AG04450 (cell line): ENCODE measurements around the gene FAM110D. TPM values are rescaled to one million over a fixed set of nuclear protein-coding genes. Genes with fewer than 3 reads are reported as not detected.

Experiments used
- CTCF ChIA-PET: fragments of 300-600, 350-600 bp; formaldehyde crosslinking; extraction: SDS; loops from one replicate; lab custom pipeline; 2022; ENCODE audit warnings: antibody characterized with exemption, inconsistent platforms; lab: Charles Lee
- POLR2A ChIA-PET: fragments of 350-600 bp; formaldehyde crosslinking; extraction: SDS; loops from one replicate; lab custom pipeline; 2021; ENCODE audit warnings: antibody characterized with exemption, inconsistent platforms; lab: Yijun Ruan, JAX
- DNase-seq: peaks from one replicate; pipeline ENCODE4 v3.0.0-alpha.2; 2011; ENCODE audit warnings: low read depth, low spot score
- H3K27ac ChIP-seq: one replicate; pipeline ENCODE4 v1.5.1; 2012; ENCODE audit warnings: low read depth, low read length, control low read depth
- H3K27me3 ChIP-seq: one replicate; pipeline ENCODE4 v1.6.0; 2012; ENCODE audit warnings: low read length; ENCODE audit not compliant: control insufficient read depth, insufficient read depth
- H3K4me3 ChIP-seq: 2 replicates; pipeline ENCODE4 v1.5.1; 2011; ENCODE audit warnings: mild to moderate bottlenecking, low read depth, low read length, control low read depth
- H3K9me3 ChIP-seq: 2 replicates; pipeline ENCODE4 v1.5.1; 2012; ENCODE audit warnings: low read length; ENCODE audit not compliant: control insufficient read depth, insufficient read depth
- polyA plus RNA-seq: library from polyadenylated mRNA; depleted of rRNA; stranded (reverse); fragments of >200 nt; gene quantifications from 2 replicates; pipeline ENCODE4 v1.2.3, GENCODE V29; 2011
- TF ChIP-seq, protein P1 (sequence below): IDR thresholded peaks from 2 replicates; pipeline ENCODE4 v1.5.1; 2011; ENCODE audit warnings: low read depth, low read length, control low read depth, inconsistent platforms

FAM110D gene
- polyA plus RNA-seq, 1 experiment = not detected

DNA sequence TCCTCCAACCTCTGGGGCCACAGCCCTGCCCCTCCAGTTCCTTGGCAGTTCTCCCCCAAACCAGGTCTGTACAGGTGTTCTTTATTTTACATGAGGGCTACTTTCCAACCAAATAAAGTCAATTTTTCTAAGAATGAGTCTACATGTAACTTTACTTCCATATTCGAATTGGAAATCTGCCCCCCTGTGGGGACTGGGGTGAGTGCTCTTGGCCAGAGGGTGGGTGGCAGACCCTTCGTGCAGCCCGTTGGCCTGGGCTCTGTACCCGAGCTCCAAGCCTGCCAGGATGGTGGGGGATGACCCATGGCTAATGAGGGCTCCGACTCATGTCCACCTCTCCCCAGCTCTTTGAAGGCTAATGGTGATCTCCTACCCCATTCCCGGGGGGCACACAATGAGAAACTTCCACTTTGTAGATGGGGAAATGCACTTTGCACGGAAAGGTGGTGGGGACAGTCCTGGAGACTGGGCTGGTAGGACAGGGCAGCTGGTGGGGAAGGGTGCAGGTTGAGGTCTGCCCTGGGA is 30.9 kb downstream of the FAM110D start:
- ChIA-PET POLR2A (no interaction called here), CTCF (interaction anchor here (0.8 to 1.5 kb wide), 3 partner anchors 9 to 132 kb away, joined by 3 to 4 read pairs (median 3); no protein-coding TSS in a partner anchor)
- TF ChIP-seq, protein P1, sequence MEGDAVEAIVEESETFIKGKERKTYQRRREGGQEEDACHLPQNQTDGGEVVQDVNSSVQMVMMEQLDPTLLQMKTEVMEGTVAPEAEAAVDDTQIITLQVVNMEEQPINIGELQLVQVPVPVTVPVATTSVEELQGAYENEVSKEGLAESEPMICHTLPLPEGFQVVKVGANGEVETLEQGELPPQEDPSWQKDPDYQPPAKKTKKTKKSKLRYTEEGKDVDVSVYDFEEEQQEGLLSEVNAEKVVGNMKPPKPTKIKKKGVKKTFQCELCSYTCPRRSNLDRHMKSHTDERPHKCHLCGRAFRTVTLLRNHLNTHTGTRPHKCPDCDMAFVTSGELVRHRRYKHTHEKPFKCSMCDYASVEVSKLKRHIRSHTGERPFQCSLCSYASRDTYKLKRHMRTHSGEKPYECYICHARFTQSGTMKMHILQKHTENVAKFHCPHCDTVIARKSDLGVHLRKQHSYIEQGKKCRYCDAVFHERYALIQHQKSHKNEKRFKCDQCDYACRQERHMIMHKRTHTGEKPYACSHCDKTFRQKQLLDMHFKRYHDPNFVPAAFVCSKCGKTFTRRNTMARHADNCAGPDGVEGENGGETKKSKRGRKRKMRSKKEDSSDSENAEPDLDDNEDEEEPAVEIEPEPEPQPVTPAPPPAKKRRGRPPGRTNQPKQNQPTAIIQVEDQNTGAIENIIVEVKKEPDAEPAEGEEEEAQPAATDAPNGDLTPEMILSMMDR = no peak
- no peaks in the 10 kb centered on the region for H3K9me3 ChIP-seq
- H3K27ac ChIP-seq = peak overlapping the region; percentile 21
- no peak for DNase-seq
- peaks cover 13% of the 10 kb centered on the region for H3K27me3 ChIP-seq
- H3K4me3 ChIP-seq = no peak overlapping the region

DNA sequence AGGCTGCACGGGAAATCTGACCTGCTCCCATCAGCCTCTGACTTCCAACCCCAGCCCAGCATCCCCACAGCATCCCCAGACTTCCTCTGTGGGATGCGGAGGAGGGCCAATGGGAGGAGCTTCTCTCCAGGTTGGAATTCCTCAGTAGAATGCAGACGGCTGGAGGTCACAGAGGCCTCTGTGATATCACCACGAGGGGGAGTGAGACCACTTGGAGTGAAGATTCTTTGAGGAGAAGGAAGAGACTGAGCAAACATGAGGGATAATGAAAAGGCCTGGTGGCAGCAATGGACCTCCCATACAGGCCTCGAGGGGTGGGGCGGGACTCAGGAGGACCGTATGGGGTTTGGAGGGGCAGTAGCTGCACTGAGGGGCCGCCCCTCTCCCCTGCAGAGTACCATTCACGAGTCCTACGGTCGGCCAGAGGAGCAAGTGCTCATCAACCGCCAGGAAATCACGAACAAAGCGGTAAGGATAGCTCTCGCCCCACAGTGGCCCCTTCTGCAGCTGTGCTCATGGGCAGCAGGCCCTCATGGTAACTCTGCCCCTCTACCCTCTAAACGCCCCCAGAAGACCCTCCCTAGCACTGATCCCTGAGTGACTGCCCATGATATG is 31.6 kb downstream of the FAM110D start, which contains the start of gene CATSPER4:
Gene CATSPER4 (plus strand): TSS at position 230 of the 615 bp plus-strand sequence. CDS start 26 bp downstream, at position 256.
- no peak for DNase-seq

DNA sequence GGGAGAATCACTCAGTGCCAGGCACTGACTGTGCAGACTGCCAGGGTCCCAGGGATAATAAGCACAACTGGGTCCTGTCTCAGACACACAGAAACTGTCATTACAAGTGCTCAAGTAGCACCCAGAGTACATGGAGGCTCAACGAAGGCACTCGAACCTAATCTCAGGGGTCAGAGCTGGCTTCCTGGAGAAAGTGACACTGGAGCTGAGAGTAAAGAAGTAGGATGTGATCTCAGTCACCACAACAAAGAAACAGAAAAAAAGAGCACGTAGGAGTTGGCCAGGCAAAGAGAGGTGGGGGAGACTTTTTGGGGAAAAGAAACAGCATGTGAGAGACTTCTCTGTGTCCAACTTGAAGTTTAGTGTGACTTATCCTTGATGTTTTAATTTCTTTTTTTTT is 32.9 kb downstream of the FAM110D start:
- DNase-seq = no peak
- H3K4me3 ChIP-seq = no peak overlapping the region
- no peaks in the 10 kb centered on the region for H3K9me3 ChIP-seq
- H3K27ac ChIP-seq = no peak overlapping the region
- peaks cover 11% of the 10 kb centered on the region for H3K27me3 ChIP-seq
- CTCF ChIA-PET = interaction anchor here (1.4 kb wide), 1 partner anchor 47 kb away, joined by 3 read pairs; no protein-coding TSS in a partner anchor
- POLR2A ChIA-PET = no interaction called here
- TF ChIP-seq, protein P1 = no peak

More for the DNA sequence above, 31.6 kb downstream of the FAM110D start, which contains the start of gene CATSPER4:
- POLR2A ChIA-PET = no interaction called here
- H3K9me3 ChIP-seq = no peaks in the 10 kb centered on the region
- CTCF ChIA-PET = interaction anchor here (1.0 to 1.5 kb wide), 3 partner anchors 9 to 85 kb away, joined by 3 to 4 read pairs (median 3); no protein-coding TSS in a partner anchor
- no peak within 1 kb of the TSS for H3K4me3 ChIP-seq
- TF ChIP-seq, protein P1 = peak; percentile 32; the same call in 1 of the 2 replicates
- peaks cover 11% of the 10 kb centered on the region for H3K27me3 ChIP-seq
- peak within 1 kb of the TSS; percentile 21 for H3K27ac ChIP-seq

DNA sequence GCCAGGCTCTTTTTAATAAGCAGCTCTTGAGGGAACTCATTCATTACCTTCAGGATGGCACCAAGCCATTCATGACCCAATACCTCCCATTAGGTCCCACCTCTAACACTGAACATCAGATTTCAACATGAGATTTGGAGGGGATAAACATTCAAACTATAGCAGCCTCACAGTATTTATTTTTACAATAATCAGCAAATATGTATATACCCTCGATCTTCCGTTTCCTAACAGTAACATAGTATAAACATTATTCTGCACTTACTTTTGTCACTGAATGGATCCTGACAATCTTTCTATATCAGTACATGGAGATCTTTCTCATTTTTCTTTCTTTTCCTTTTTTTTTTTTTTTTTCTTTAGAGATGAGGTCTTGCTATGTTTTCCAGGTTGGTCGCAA is 36.9 kb downstream of the FAM110D start:
- no peak overlapping the region for H3K27ac ChIP-seq
- CTCF ChIA-PET = no interaction called here
- DNase-seq = no peak
- TF ChIP-seq, protein P1 = no peak
- H3K9me3 ChIP-seq = no peaks in the 10 kb centered on the region
- no peak overlapping the region for H3K4me3 ChIP-seq
- POLR2A ChIA-PET = interaction anchor here (0.6 kb wide), 1 partner anchor 85 kb away, joined by 3 read pairs; no protein-coding TSS in a partner anchor
- H3K27me3 ChIP-seq = peaks cover 22% of the 10 kb centered on the region

DNA sequence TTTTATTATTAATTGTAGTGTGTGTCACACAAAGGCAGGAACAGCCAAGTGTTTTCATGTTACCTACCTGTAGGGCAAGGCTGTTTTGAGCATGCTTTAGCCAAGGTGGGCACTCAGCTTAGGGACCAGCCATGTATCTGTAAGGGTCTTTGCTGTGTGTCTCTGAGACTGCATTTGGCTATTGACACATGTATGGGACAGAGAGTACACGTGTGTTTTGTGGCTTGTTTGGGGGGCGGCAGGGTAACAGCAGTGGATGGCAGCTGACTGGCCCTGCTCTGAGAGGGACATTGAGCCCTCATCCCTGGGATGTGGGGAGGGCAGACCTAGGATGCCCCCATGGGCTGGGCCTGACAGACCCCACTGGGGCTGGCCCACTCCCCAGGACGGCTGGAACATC is 38.4 kb downstream of the FAM110D start:
- H3K9me3 ChIP-seq = no peaks in the 10 kb centered on the region
- no peak for DNase-seq
- peaks cover 26% of the 10 kb centered on the region for H3K27me3 ChIP-seq
- H3K4me3 ChIP-seq = no peak overlapping the region
- TF ChIP-seq, protein P1 = no peak
- POLR2A ChIA-PET = no interaction called here
- no peak overlapping the region for H3K27ac ChIP-seq
- CTCF ChIA-PET = no interaction called here
